Placental epithelial cell (primary cell): ENCODE results near the gene ELMOD1. TPM values are rescaled to one million over a fixed set of nuclear protein-coding genes. Genes with fewer than 3 reads are reported as not detected.

Experiments
- total RNA-seq: library from RNA; depleted of rRNA; stranded (reverse); fragments of >200 nt; gene quantifications from 2 replicates; pipeline ENCODE4 v1.2.3, GENCODE V29; 2012

The ELMOD1 gene
- total RNA-seq: 0.39 TPM in 1 of 2 replicates, not detected in the other

GRCh38 chr11:107590460-107591377 lies at the start of gene ELMOD1:
Gene ELMOD1, plus strand, starts transcription at chr11:107591147. Its CDS starts 27,043 bp downstream, at chr11:107618190.

GRCh38 chr11:107565219-107565937 lies 25.6 kb upstream of the ELMOD1 start, which contains the start of gene ALKBH8:
Gene ALKBH8, minus strand, starts transcription at chr11:107565735. Its CDS starts 4,842 bp downstream, at chr11:107560893.

GRCh38 chr11:107711861-107712755 lies 121.2 kb downstream of the ELMOD1 start, which contains the start of gene SLN:
Gene SLN, minus strand, starts transcription at chr11:107712056.

Other genes starting within 250 kb of the ELMOD1 start
- 6.1 and 13.3 TPM in 2 replicates for gene CWF19L2, start 133.3 kb upstream of the ELMOD1 start, total RNA-seq
- 5.5 and 9.1 TPM in 2 replicates for gene ALKBH8, start 25.4 kb upstream of the ELMOD1 start, total RNA-seq
- not detected in 2 replicates for gene SLN, start 120.9 kb downstream of the ELMOD1 start, total RNA-seq